GM21381 (cell line): ENCODE measurements around the gene ANKS3.

Experiments
- ATAC-seq: cut with Tn5 transposase; IDR thresholded peaks from one replicate; pipeline ENCODE4 v1.9.1; 2021; ENCODE audit warnings: mild to moderate bottlenecking, moderate library complexity; ENCODE audit not compliant: unreplicated experiment

ANKS3 gene

GRCh38 chr16:4729876-4730275, 4.2 kb downstream of the ANKS3 start:
- no peak for ATAC-seq

DNA sequence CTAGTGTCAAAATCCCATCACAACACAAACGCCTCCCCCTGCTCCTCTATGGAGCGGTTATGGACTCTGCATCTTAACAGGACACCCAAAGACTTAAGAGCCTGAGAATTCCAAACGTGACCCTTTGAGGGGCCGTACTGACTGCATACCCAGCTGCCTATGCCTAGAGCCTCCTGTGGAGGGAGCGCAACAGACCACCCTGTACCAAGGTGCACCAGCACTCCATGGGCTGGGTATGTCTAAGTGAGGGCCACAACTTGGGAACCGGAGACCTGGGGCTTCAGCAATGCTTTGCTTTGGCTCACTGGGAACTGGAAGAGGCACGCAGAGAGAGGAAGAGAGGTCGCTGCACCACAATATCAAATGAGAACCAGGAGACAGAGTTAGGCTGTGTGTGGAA, 5.4 kb downstream of the ANKS3 start:
- ATAC-seq: no peak

- ATAC-seq: no peak
These were observed 7.5 kb downstream of the ANKS3 start for GRCh38 chr16:4726616-4727015.

GRCh38 chr16:4724661-4725270, 9.3 kb downstream of the ANKS3 start:
- ATAC-seq: no peak

GRCh38 chr16:4723071-4723767, 10.9 kb downstream of the ANKS3 start:
- ATAC-seq: no peak

GRCh38 chr16:4718466-4718865, 15.6 kb downstream of the ANKS3 start:
- no peak for ATAC-seq

GRCh38 chr16:4714996-4715395, 19.1 kb downstream of the ANKS3 start:
- no peak for ATAC-seq

- ATAC-seq: no peak
These were observed 20.2 kb downstream of the ANKS3 start for GRCh38 chr16:4713663-4714501.

- no peak for ATAC-seq
These were observed 24.6 kb downstream of the ANKS3 start for GRCh38 chr16:4709481-4709880.

- no peak for ATAC-seq
These were observed 27.2 kb downstream of the ANKS3 start for GRCh38 chr16:4706871-4707270.

DNA sequence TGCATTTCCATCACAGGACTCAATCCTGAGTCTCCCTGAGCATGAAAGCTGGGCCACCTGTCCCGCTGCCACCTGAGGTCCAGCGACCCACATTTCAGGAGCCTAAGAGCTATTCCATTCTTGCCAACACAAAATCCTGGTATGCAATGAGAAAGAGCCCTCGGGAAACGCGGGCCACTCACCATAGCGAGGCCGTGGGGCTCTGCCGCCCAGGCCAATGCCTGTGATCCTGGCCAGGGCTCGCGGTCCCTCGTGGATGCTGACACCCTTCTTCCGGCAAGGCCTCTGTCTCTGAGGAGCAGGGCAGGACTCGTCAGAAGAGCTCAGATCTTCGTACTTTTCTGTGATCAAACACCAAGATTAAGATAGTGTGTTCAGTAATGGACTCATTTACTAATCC, 29.2 kb downstream of the ANKS3 start:
- no peak for ATAC-seq

DNA sequence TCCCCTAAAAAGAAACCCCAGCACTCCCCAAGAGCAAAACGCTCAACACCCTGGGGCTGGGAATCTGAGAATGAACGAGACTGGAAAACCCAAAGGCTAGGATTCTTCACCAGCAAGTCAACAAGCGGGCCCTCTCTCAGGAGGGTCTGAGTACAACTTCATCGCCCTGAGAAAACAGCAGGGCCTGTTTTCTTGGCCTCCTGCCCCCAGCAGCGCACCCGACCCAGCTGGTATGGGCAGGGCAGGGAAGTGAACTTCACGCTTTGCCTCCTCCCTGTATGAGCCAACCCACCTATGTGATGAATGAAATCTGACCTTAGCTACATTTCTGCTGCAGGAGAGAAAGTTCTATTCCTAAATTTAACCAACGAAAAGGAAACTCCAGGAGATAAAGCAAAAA, 29.6 kb downstream of the ANKS3 start:
- no peak for ATAC-seq

DNA sequence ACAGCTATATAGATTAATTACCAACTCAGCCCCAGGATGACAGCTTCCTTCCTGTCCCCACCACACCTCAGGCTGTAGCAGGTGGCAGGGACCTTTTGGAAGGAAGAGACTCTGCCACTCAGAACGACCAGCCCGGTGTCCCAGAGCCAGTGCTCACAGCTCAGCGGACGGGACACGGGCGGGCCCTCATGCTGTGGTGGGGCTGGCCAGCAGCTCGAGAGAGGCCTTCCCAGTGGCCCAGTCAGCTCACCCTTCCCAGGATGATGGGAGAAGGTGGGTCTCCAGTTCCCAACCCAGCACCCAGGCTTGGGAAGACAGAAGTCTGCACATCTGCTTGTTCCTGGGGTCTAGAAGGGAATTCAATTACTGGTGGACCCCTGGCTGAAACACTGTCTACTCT, 30.2 kb downstream of the ANKS3 start:
- ATAC-seq: no peak

DNA sequence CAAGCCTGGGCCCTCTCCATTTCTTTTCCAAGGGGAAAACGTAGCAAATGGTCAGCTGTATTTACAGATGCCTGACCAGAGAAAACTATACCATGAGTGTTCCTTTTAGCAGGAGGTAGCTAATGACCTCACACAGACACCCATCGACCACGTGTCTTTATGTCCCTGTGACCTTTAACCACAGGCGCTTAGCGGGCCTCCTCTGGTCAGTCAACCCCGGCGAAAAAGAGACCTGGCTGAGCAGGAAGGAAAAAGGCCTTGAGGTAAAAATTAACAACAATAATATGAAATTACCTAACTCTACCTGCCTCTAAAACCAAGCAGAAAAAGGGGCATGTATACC, 31.6 kb downstream of the ANKS3 start:
- ATAC-seq: no peak

- no peak for ATAC-seq
These were observed 32.1 kb downstream of the ANKS3 start for GRCh38 chr16:4701791-4702465.

DNA sequence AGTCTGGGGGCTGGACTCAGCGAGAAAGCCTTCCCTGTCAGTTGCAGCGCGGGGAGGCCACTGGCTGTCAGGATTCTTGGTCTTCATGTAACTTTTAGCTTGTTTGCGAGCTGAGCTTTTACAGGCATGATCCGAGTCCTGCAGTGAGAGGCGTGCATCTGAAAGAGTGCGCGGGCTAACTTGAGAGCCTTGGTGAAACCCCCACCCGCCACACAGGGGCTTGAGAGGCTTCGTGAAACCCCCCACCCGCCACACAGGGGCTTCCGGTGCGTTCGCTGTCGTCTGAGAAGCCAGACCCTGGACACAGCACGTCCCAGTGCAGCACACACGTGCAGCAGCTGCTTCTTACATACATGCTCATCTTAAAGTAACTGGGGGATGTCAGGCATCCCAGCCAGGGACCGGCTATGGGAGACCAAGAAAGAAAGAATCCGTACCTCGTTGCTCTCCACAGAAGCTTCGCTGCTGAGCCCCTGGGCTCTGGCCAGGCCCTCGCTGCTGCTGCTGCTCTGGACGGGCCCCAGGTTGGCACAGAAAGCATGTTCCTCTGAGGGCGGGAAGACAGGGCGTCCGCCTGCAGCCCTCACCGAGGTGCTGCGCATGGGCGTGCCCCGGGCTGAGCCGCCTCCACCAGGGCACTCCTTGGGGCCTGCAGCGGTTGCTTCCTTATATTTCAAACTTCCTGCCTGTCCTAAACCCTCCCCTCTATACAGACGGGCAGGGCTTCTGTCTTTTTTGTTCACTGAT, 32.9 kb downstream of the ANKS3 start:
- ATAC-seq: no peak

GRCh38 chr16:4700380-4700996, 33.6 kb downstream of the ANKS3 start:
- ATAC-seq: no peak

DNA sequence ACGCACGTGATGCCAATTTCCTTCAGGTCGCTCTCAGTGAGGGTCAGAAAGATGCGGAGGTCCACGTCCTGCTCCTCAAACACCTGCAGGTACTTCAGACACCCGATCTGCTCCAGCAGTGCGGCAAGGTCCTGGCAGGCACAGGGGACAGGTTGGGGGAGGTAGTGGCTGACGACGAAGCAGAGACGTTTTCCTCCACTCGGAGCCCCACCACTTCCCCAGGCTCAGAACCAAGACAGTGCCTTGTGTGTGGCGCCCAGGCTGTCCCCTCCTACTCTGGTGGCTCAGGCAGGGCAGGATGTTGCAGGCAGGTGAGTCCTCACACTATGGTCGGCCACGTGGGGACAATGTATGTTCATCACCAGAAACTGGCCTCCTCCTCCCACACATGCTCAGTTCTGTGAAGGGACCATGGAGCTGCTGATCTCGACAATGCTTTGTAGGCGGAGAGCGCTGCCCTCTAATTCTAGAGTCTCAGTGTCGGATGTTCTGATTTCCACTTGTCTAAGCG, 35.0 kb downstream of the ANKS3 start:
- ATAC-seq: no peak

GRCh38 chr16:4698321-4699045, 35.6 kb downstream of the ANKS3 start:
- ATAC-seq: no peak
